GM21737 (cell line): ENCODE measurements around the gene LMNTD1.
"Not testable (repeated sequence)": the region's sequence is repeated elsewhere in the genome, so short reads cannot be mapped to it uniquely, and the experiment has no call there.

Experiments used
- ATAC-seq: cut with Tn5 transposase; IDR thresholded peaks from one replicate; pipeline ENCODE4 v1.9.1; 2021; ENCODE audit warnings: mild to moderate bottlenecking, moderate library complexity; ENCODE audit not compliant: unreplicated experiment

LMNTD1 gene

DNA sequence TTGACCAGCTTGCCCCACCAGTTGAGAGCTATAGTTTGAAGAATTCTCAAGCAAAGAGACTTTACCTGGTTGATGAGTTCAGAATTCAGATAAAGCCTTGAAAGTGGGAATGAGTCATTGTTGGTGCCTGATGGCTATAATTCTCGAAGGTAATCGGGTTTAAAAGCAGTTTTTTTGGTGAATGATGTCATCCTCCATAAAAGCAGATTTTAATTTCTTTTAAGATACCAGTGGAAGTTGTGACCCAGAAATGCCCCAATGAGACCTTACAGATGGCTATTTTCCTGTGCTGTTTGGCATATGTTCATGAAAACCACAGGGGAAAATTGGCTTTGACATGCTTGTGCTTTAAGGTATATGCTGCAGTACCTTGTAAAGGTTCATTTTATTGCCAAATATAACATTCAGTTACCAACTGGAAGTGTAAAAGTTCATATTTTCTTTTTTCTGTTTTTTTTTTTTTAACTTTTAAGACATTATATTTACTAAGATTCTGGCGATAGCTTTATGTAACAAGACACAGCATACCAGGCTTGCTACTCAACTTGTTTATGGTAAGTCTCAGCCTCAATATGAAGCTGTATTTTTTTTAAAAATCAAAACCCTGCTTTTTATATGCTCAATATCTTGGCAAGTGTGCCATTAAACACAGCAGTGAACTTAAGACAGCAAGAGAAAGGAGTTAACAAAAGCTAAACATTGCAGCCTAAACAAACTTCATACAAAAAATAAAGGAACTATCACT is 119.3 kb downstream of the LMNTD1 start:
- no peak for ATAC-seq

DNA sequence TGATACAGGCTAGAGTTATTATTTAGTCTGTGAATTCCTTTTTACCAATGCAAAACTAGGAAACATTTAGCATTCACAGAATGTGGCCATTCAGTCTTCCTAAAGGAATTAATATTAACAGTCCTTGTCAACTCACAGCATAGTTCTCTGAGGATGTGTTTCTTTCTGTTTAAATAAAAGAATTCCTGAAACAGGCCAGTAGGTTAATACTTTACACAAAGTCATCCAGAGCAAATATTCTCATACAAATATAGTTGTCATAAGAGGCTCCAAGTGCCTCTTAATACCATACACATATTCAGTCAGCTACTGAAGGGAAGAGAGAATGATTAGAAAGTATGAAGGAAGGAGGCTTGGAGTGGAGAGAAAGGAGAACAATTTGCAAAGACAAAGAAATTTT is 120.1 kb downstream of the LMNTD1 start:
- no peak for ATAC-seq

DNA sequence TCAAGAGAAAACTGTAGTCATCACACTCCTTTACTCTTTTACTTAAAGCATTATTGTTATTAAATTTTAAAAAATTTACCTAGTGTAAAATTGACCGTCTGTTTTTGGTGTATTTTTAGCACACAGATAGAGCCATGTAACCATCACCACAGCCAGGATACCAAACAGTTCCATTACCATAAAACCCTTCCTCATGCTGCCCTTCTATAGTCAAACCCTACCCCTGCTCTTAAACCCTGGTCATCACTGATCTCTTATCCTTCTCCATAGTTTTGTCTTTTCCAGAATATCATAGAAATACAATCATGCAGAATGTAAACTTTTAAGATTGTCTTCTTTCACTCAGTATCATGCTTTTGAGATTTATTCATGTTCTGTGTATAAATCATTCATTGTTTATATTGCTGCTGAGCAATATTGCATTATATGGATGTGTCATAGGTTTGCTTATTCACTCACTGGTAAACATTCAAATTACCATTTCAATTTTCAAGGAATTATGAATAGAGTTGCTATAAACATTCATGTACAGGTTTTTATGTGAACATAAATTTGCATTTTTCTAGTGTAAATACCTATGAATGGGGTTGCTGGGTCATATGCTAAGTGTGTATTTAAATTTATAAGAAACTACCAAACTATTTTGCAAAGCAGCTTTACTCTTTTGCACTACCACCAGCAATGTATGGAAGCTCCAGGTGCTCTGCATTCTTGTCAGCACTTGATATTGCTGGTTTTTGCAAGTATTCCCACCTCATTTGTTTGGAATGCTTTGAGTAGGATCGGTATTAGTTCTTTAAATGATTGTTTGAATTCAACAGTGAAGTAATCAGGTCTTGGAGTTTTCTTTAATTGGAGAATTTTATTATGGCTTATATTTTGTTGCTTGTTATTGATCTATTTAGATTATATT is 125.5 kb downstream of the LMNTD1 start:
- ATAC-seq, result no peak

DNA sequence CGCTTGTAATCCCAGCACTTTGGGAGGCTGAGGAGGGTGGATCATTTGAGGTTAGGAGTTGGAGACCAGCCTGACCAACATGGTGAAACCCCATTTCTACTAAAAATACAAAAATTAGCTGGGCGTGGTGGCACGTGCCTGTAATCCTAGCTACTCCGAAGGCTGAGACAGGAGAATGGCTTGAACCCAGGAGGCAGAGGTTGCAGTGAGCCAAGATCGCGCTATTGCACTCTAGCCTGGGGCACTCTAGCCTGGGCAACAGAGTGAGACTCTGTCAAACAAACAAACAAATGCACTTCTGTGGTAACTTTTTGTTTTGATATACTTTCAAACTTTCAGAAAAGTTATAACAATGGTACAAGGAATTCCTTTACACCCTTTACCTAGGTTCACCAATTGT is 126.3 kb downstream of the LMNTD1 start:
- not testable (repeated sequence) for ATAC-seq
